Measurements from ENCODE around the gene BMP7.
"Not testable (repeated sequence)": the region's sequence is repeated elsewhere in the genome, so short reads cannot be mapped to it uniquely, and the experiment has no call there.

BMP7 gene

GRCh38 chr20:57265336-57265996 lies 975 bp downstream of the BMP7 start:
- Mint-ChIP-seq H3K4me1 (ENCODE audit: low read depth) (peaks cover 9% of the 10 kb centered on the region), H3K36me3 (ENCODE audit: low read depth) (no peaks in the 10 kb centered on the region), H3K4me3 (no peak overlapping the region), H3K27ac (no peak overlapping the region), H3K27me3 (peaks cover 86% of the 10 kb centered on the region), H3K9me3 (no peaks in the 10 kb centered on the region)
- DNase-seq, result no peak

GRCh38 chr20:57264908-57265335 lies 1.5 kb downstream of the BMP7 start:
- peaks cover 88% of the 10 kb centered on the region for H3K27me3 Mint-ChIP-seq
- H3K4me1 Mint-ChIP-seq (ENCODE audit: low read depth); H3K9me3 Mint-ChIP-seq; DNase-seq; H3K4me3 Mint-ChIP-seq; H3K36me3 Mint-ChIP-seq (ENCODE audit: low read depth); H3K27ac Mint-ChIP-seq: not testable (repeated sequence)

GRCh38 chr20:57263801-57264792 lies 2.3 kb downstream of the BMP7 start:
- H3K9me3 Mint-ChIP-seq, result no peaks in the 10 kb centered on the region
- peaks cover 88% of the 10 kb centered on the region for H3K27me3 Mint-ChIP-seq
- no peak for DNase-seq
- no peak overlapping the region for H3K27ac Mint-ChIP-seq
- H3K4me1 Mint-ChIP-seq (ENCODE audit: low read depth), result peaks cover 9% of the 10 kb centered on the region
- H3K36me3 Mint-ChIP-seq (ENCODE audit: low read depth), result no peaks in the 10 kb centered on the region
- no peak overlapping the region for H3K4me3 Mint-ChIP-seq

- Mint-ChIP-seq H3K27me3 (peaks cover 87% of the 10 kb centered on the region), H3K27ac (no peak overlapping the region), H3K4me3 (no peak overlapping the region), H3K9me3 (no peaks in the 10 kb centered on the region), H3K36me3 (ENCODE audit: low read depth) (no peaks in the 10 kb centered on the region), H3K4me1 (ENCODE audit: low read depth) (peaks cover 9% of the 10 kb centered on the region)
- no peak for DNase-seq
These were observed 3.4 kb downstream of the BMP7 start for GRCh38 chr20:57262784-57263609.

- Mint-ChIP-seq H3K4me1 (ENCODE audit: low read depth) (peaks cover 9% of the 10 kb centered on the region), H3K9me3 (no peaks in the 10 kb centered on the region), H3K4me3 (no peak overlapping the region), H3K36me3 (ENCODE audit: low read depth) (no peaks in the 10 kb centered on the region), H3K27me3 (peaks cover 86% of the 10 kb centered on the region), H3K27ac (no peak overlapping the region)
- no peak for DNase-seq
These were observed 4.1 kb downstream of the BMP7 start for GRCh38 chr20:57262301-57262700.

GRCh38 chr20:57261457-57262251 lies 4.8 kb downstream of the BMP7 start:
- Mint-ChIP-seq H3K27ac (no peak overlapping the region), H3K9me3 (no peaks in the 10 kb centered on the region), H3K36me3 (ENCODE audit: low read depth) (no peaks in the 10 kb centered on the region), H3K27me3 (peaks cover 82% of the 10 kb centered on the region), H3K4me3 (no peak overlapping the region), H3K4me1 (ENCODE audit: low read depth) (peaks cover 6% of the 10 kb centered on the region)
- no peak for DNase-seq

GRCh38 chr20:57260934-57261333 lies 5.5 kb downstream of the BMP7 start:
- Mint-ChIP-seq H3K9me3 (no peaks in the 10 kb centered on the region), H3K27ac (no peak overlapping the region), H3K27me3 (peaks cover 86% of the 10 kb centered on the region), H3K4me1 (ENCODE audit: low read depth) (peaks cover 6% of the 10 kb centered on the region), H3K36me3 (ENCODE audit: low read depth) (no peaks in the 10 kb centered on the region), H3K4me3 (no peak overlapping the region)
- DNase-seq, result no peak

- H3K4me3 Mint-ChIP-seq, result no peak overlapping the region
- peaks cover 82% of the 10 kb centered on the region for H3K27me3 Mint-ChIP-seq
- H3K36me3 Mint-ChIP-seq (ENCODE audit: low read depth), result no peaks in the 10 kb centered on the region
- H3K27ac Mint-ChIP-seq, result no peak overlapping the region
- peaks cover 4% of the 10 kb centered on the region for H3K4me1 Mint-ChIP-seq (ENCODE audit: low read depth)
- H3K9me3 Mint-ChIP-seq, result no peaks in the 10 kb centered on the region
- no peak for DNase-seq
These were observed 6.2 kb downstream of the BMP7 start for GRCh38 chr20:57259938-57260921.

GRCh38 chr20:57259121-57259937 lies 7.1 kb downstream of the BMP7 start:
- H3K36me3 Mint-ChIP-seq (ENCODE audit: low read depth), result no peaks in the 10 kb centered on the region
- H3K27ac Mint-ChIP-seq, result no peak overlapping the region
- DNase-seq, result no peak
- H3K4me1 Mint-ChIP-seq (ENCODE audit: low read depth), result peaks cover 4% of the 10 kb centered on the region
- H3K27me3 Mint-ChIP-seq, result peaks cover 84% of the 10 kb centered on the region
- H3K9me3 Mint-ChIP-seq, result no peaks in the 10 kb centered on the region
- H3K4me3 Mint-ChIP-seq, result no peak overlapping the region

GRCh38 chr20:57257701-57258453 lies 8.6 kb downstream of the BMP7 start:
- H3K27me3 Mint-ChIP-seq, result peaks cover 70% of the 10 kb centered on the region

GRCh38 chr20:57256908-57257307 lies 9.5 kb downstream of the BMP7 start:
- H3K36me3 Mint-ChIP-seq (ENCODE audit: low read depth), result no peaks in the 10 kb centered on the region
- H3K4me3 Mint-ChIP-seq, result no peak overlapping the region
- no peak overlapping the region for H3K27ac Mint-ChIP-seq
- no peaks in the 10 kb centered on the region for H3K9me3 Mint-ChIP-seq
- no peak for DNase-seq
- H3K27me3 Mint-ChIP-seq, result peaks cover 68% of the 10 kb centered on the region
- H3K4me1 Mint-ChIP-seq (ENCODE audit: low read depth), result no peaks in the 10 kb centered on the region

More at GRCh38 chr20:57257701-57258453, 8.6 kb downstream of the BMP7 start:
- DNase-seq, result no peak
- Mint-ChIP-seq H3K4me1 (ENCODE audit: low read depth) (no peaks in the 10 kb centered on the region), H3K36me3 (ENCODE audit: low read depth) (no peaks in the 10 kb centered on the region), H3K9me3 (no peaks in the 10 kb centered on the region), H3K27ac (no peak overlapping the region), H3K4me3 (no peak overlapping the region)

GRCh38 chr20:57256205-57256604 lies 10.2 kb downstream of the BMP7 start:
- H3K36me3 Mint-ChIP-seq (ENCODE audit: low read depth), result no peaks in the 10 kb centered on the region
- no peaks in the 10 kb centered on the region for H3K9me3 Mint-ChIP-seq
- H3K27ac Mint-ChIP-seq, result no peak overlapping the region
- peaks cover 68% of the 10 kb centered on the region for H3K27me3 Mint-ChIP-seq
- H3K4me1 Mint-ChIP-seq (ENCODE audit: low read depth), result peaks cover 2% of the 10 kb centered on the region
- DNase-seq, result no peak
- H3K4me3 Mint-ChIP-seq, result no peak overlapping the region
